Activated CD4-positive, CD25-positive, alpha-beta regulatory T cell treated with anti-CD3 and anti-CD28 coated beads, Interleukin-2, amount 50 U/mL, for 16 hours (primary cell): Measurements from ENCODE around the gene EPN2.

ENCODE experiments used
- DNase-seq: peaks from one replicate; pipeline ENCODE4 v3.0.0-alpha.2; 2020; ENCODE audit warnings: low read depth, low spot score

The EPN2 gene

GRCh38 chr17:19380481-19381301, 143.5 kb downstream of the EPN2 start:
- no peak for DNase-seq

GRCh38 chr17:19381361-19381740, 144.2 kb downstream of the EPN2 start:
- DNase-seq, result no peak

- DNase-seq, result no peak
Measured at GRCh38 chr17:19381741-19382444, 144.7 kb downstream of the EPN2 start.

- DNase-seq, result no peak
Measured at GRCh38 chr17:19382531-19383444, 145.6 kb downstream of the EPN2 start.

- DNase-seq, result no peak
Measured at GRCh38 chr17:19383681-19384470, 146.7 kb downstream of the EPN2 start.

- DNase-seq, result no peak
Measured at GRCh38 chr17:19384723-19385391, 147.7 kb downstream of the EPN2 start.

GRCh38 chr17:19385521-19385983, 148.4 kb downstream of the EPN2 start:
- DNase-seq, result no peak
